Posterior vena cava (tissue), 2 donors: ENCODE measurements around the gene GFRA1. TPM values are rescaled to one million over a fixed set of nuclear protein-coding genes. Genes with fewer than 3 reads are reported as not detected.
"Not testable (repeated sequence)": the region's sequence is repeated elsewhere in the genome, so short reads cannot be mapped to it uniquely, and the experiment has no call there.

ENCODE experiments used
- DNase-seq: peaks from one replicate; pipeline ENCODE4 v3.0.0-alpha.2; 2020; ENCODE audit warnings: low spot score
- intact Hi-C, 2 donors: fragments of 100-400 bp; cut with DNase I; formaldehyde crosslinking; loops; one replicate each; pipeline versions ENCODE4 v1.14.1 to v1.14.2; 2022 to 2023
- total RNA-seq, 2 donors: library from RNA; stranded (reverse); fragmentation: NEBNext Ultra II Directional; extraction: Animal tissue kit (Norgen Biotek cat#: 25700); gene quantifications; one replicate each; pipeline ENCODE4 v1.2.1, GENCODE V29; 2021
- donor health status: DM: yes; HTN: yes; CAD: no.
- donor health status: DM: yes; HTN: yes; CAD: no.

Gene GFRA1
- total RNA-seq, 2 donors from 2014 or later = 16.4 to 18.6 TPM

GRCh38 chr10:116178086-116178605 lies 94.9 kb downstream of the GFRA1 start:
- no peak for DNase-seq

GRCh38 chr10:116175231-116175630 lies 97.8 kb downstream of the GFRA1 start:
- intact Hi-C loops = no loop called here
- no peak for DNase-seq

More at GRCh38 chr10:116178086-116178605, 94.9 kb downstream of the GFRA1 start:
- intact Hi-C loops = no loop called here

GRCh38 chr10:116171505-116171904 lies 101.5 kb downstream of the GFRA1 start:
- no peak for DNase-seq
- intact Hi-C loops = no loop called here

DNA sequence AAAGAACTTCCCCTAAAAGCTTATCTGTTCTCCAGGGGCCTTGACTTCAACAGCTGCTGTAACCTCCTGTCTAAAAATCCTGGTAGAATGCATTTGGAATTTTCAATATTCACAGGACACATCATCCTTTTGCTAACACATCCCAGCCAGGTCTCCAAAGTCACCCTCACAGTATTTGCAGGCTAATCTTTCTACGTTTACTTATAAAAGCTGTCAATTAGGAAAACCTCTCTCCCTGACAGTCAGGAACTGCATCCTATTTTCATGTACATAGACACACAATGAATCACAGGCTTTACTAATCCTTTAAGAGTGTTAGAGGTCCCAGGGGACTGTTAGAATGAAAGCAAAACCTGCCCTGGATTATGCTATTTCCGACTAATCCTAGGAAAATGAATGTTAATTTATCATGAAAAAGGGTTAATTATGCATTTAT lies 102.2 kb downstream of the GFRA1 start:
- intact Hi-C loops = no loop called here

DNA sequence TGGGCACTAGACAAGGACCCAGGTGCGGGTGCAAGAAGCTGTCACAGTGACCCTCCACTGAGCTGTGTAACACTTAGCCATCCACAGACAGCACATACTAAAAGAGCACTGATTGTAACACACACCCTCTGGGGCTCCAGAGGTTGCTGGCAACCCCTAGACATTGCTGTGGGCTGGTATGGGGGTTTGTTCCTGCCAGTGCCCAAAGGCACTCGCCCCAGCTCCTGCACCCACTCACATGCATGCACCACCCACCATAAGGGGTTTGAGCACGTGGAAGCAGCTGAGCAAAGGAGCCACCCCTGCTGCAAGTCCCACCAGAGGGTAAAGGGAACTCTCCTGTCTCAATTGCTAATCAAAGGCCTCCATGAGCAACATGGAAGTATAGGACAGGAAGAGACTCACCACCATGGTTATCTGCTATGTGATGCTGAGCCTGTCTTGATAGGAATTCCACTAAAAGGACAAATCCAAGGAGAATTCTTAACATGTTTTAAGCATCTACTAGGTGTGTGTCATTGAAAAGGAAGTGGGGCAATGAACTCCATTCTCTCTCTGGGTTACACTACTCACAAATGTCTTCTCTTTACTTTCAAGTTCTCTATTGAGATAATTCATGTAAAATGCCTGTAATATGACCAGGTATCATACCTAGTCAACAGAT lies 103.1 kb downstream of the GFRA1 start:
- DNase-seq = no peak
- intact Hi-C loops = no loop called here

More for the DNA sequence above, 102.2 kb downstream of the GFRA1 start:
- DNase-seq = no peak

DNA sequence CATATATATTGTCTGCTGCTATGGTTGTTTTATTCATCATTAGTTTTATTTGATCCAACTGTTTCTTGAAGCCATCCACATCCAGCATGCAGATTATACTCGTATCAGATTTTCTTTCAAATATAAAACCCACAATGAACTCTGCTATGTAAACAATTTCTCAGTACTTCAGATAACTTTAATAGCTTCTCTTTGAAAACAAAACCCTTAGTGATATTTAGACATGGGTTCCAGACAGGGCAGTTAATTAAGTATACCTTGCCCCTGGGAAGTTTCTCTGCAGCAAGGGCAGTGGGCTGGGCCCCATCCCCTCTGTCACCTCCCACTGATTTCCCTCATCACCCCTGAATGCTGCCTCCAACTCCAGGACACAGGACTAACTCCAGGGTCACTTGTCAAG lies 104.3 kb downstream of the GFRA1 start:
- intact Hi-C loops = no loop called here
- DNase-seq = no peak

- intact Hi-C loops = no loop called here
- no peak for DNase-seq
These were observed 104.7 kb downstream of the GFRA1 start for GRCh38 chr10:116168329-116168728.

DNA sequence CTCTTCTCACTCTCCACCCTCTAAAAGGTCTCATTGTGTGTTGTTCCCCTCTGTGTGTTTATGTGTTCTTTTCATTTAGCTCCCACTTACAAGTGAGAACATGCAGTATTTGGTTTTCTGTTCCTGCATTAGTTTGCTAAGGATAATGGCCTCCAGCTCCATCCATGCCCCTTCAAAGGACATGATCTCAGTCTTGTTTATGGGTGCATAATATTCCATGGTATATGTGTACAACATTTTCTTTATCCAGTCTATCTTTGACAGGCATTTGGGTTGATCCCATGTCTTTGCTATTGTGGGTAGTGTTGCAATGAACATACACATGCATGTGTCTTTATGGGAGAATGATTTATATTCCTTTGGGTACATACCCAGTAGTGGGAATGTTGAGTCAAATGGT lies 107.1 kb downstream of the GFRA1 start:
- DNase-seq, intact Hi-C loops: not testable (repeated sequence)

- no peak for DNase-seq
- intact Hi-C loops = no loop called here
These were observed 108.7 kb downstream of the GFRA1 start for GRCh38 chr10:116164291-116164690.

- intact Hi-C loops = no loop called here
These were observed 109.5 kb downstream of the GFRA1 start for GRCh38 chr10:116163333-116164131.

DNA sequence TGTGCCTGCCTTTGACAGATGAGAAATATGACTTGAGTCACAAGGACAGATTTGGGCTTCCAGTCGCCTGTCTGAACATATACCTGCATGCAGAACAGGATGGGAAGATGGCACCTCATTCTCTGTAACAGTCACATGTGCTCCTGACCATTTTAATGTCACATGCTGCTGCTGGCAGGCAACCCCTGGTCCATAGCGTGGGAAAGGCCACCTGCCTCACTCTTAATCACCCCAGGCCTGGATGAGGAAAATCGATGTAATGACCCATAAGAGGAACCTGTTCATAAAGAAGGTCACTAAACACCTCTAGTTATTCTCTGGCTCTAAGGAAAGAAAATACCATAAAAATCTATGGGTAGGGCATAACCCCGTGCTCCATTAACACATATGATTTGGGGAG lies 110.2 kb downstream of the GFRA1 start:
- intact Hi-C loops = no loop called here
- no peak for DNase-seq

More at GRCh38 chr10:116163333-116164131, 109.5 kb downstream of the GFRA1 start:
- no peak for DNase-seq

DNA sequence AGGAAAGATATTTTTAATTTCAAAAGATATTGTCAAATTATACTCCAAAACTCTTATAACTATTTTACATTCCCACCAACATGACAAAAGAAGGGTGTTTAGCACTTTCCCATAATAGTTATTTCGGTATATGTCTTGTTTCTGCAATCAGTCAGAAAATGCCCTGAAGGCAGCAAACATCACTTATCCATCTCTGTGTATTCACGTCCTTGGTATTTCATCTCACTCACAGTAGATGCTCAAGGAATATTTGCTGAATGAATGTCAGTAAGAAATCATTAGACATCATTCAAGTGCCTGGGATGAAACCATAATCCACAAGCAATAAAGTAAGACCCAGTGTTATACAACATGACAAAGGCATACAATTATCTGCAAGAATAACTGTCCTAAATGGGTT lies 112.7 kb downstream of the GFRA1 start:
- DNase-seq = no peak
- intact Hi-C loops = no loop called here

DNA sequence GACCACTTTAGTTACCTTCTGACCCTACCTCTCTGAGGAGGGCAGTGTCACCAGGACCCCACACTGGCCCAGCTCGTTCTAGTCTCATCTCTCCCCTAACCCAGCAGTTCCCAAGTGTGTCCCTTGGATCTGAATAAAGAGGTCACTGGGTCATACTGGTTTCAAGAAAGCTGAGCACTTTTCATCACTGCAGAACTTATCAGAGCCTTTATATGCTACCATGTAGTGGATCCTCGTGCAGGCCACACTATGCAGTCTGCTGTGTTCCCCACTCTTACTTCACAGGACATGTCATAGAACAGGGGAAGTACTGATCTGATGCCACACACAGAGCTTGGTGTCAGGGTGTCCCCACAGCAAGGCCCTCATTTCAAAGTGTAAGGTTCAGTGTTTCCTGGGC lies 113.8 kb downstream of the GFRA1 start:
- no peak for DNase-seq
- intact Hi-C loops = no loop called here

DNA sequence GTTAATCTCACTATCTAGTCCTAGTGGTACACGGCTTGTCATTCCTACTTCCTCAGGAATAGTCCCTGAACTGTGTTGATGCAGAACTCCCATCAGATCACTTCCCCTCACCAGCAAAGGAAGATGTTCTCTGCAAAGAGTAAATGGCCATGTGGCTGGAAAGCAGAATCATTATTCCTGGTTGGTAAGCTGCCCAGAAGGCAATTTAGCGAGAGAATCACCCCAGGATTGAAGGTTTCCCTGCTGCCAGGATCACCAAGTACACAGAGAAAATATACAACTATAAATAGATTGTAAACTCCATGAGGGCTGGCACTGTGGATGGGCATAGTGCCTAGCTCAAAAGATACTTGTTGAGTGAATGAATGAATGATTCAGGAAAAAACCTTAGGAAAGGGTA lies 115.0 kb downstream of the GFRA1 start:
- no peak for DNase-seq
- intact Hi-C loops = no loop called here

DNA sequence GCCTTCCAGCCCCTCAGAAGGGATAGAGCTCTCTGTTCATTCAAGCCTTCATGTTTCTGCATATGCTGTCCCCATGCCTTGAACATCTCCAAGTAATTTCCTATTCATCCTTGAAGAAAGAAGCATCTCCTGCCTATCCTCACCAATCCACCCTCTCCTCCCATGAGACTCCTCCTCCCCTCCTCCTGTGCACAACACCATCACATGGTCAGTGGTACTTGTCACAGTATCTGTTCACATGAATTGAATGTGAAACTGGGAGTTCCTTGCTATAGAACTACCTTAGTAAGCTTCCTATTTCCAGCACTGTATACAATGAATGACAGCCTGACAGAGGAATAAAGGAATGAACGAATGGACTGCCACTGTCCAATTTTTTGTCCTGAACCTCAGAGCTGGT lies 115.5 kb downstream of the GFRA1 start:
- intact Hi-C loops = no loop called here
- no peak for DNase-seq

GRCh38 chr10:116156819-116157218 lies 116.2 kb downstream of the GFRA1 start:
- intact Hi-C loops = no loop called here

DNA sequence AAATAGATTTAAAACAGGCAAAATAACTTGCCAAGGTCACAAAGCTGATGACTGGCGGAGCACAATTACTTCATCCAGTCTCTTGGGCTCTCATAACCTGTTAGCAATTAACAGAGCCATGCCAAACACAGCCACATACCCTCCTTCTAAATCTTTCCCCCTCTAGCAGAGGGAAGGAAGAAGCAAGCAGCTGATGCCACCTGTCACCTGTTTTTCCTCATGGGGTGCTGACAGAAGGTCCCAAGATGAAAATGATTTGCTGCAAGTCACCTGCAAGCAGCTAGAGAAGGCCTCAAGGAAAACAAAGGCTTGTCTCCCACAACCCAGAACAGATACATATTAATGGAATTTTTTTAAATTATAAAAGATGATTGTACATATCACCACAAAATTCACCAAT lies 117.8 kb downstream of the GFRA1 start:
- intact Hi-C loops = no loop called here
- DNase-seq = no peak

More at GRCh38 chr10:116156819-116157218, 116.2 kb downstream of the GFRA1 start:
- no peak for DNase-seq

DNA sequence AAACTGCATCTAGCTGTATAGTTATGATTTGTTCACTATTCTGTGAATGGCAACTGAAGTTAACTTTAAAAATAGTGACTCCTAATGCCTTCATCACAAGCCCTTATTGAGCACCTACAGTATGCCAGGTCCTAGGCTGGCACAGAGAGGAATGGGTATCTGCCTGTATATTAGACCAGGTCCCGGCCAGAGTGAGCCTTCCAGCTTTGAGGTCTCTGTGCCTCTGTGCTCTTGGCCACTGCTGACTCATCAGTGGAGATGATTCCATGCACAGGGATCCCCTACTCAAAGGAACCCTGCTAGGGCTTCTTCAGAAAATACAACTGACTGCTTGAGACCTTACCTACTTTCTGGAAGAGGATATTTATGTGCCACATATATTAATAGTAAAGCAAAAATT lies 118.4 kb downstream of the GFRA1 start:
- no peak for DNase-seq

GRCh38 chr10:116151076-116151475 lies 121.9 kb downstream of the GFRA1 start:
- no peak for DNase-seq
- intact Hi-C loops = no loop called here

More for the DNA sequence above, 118.4 kb downstream of the GFRA1 start:
- intact Hi-C loops = no loop called here

- DNase-seq = no peak
- intact Hi-C loops = no loop called here
These were observed 122.4 kb downstream of the GFRA1 start for GRCh38 chr10:116150606-116151005.
